Astrocyte of the spinal cord (primary cell): ENCODE measurements around the gene ANKRD28.

ENCODE experiments used
- DNase-seq: peaks from one replicate; pipeline ENCODE4 v3.0.0; 2011; ENCODE audit warnings: low read depth, low spot score
- H3K4me3 ChIP-seq: 2 replicates; pipeline ENCODE4 v1.5.1; 2011; ENCODE audit warnings: low read depth, mild to moderate bottlenecking, low read length, moderate library complexity
- CTCF ChIP-seq: IDR thresholded peaks from 2 replicates; pipeline ENCODE4 v1.5.1; 2012; ENCODE audit warnings: low read depth, mild to moderate bottlenecking, low read length, inconsistent platforms
- in situ Hi-C: cut with HindIII; loops from 2 replicates; pipeline ENCODE4 v1.10.0; 2017; ENCODE audit warnings: low sequenced_read_pairs

The ANKRD28 gene

GRCh38 chr3:15666277-15666676 is 131.5 kb downstream of the ANKRD28 start:
- no peak for TF ChIP-seq CTCF
- no peak for DNase-seq
- in situ Hi-C loops, result no loop called here
- no peak overlapping the region for H3K4me3 ChIP-seq

- in situ Hi-C loops, result no loop called here
- no peak overlapping the region for H3K4me3 ChIP-seq
- no peak for TF ChIP-seq CTCF
- peak; percentile 36 for DNase-seq
Observed at GRCh38 chr3:15665510-15666150, 132.1 kb downstream of the ANKRD28 start.

GRCh38 chr3:15664144-15664543 is 133.6 kb downstream of the ANKRD28 start:
- DNase-seq, result peak; percentile 11
- in situ Hi-C loops, result no loop called here
- no peak overlapping the region for H3K4me3 ChIP-seq
- no peak for TF ChIP-seq CTCF

- H3K4me3 ChIP-seq, result no peak overlapping the region
- in situ Hi-C loops, result no loop called here
- TF ChIP-seq CTCF, result no peak
- no peak for DNase-seq
Observed at GRCh38 chr3:15660055-15660935, 137.5 kb downstream of the ANKRD28 start.

GRCh38 chr3:15659254-15659975 is 138.4 kb downstream of the ANKRD28 start:
- in situ Hi-C loops, result no loop called here
- no peak overlapping the region for H3K4me3 ChIP-seq
- peak; percentile 33 for DNase-seq
- TF ChIP-seq CTCF, result no peak

GRCh38 chr3:15657016-15657415 is 140.8 kb downstream of the ANKRD28 start:
- in situ Hi-C loops, result no loop called here
- no peak for TF ChIP-seq CTCF
- no peak for DNase-seq
- H3K4me3 ChIP-seq, result no peak overlapping the region
